RPMI7951 (cell line): ENCODE measurements around the gene ATF4. TPM values are rescaled to one million over a fixed set of nuclear protein-coding genes. Genes with fewer than 3 reads are reported as not detected.
"Not testable (repeated sequence)": the region's sequence is repeated elsewhere in the genome, so short reads cannot be mapped to it uniquely, and the experiment has no call there.

ENCODE experiments used
- DNase-seq: peaks from one replicate; pipeline ENCODE4 v3.0.0-alpha.2; 2012; ENCODE audit warnings: low read depth
- total RNA-seq: library from RNA; depleted of rRNA; stranded (reverse); fragments of >200 nt; shearing (Covaris generic); gene quantifications from 2 replicates; pipeline ENCODE4 v1.2.3, GENCODE V29; 2014

ATF4 gene
- total RNA-seq, 1 experiment from 2014 or later, result 217 TPM

DNA sequence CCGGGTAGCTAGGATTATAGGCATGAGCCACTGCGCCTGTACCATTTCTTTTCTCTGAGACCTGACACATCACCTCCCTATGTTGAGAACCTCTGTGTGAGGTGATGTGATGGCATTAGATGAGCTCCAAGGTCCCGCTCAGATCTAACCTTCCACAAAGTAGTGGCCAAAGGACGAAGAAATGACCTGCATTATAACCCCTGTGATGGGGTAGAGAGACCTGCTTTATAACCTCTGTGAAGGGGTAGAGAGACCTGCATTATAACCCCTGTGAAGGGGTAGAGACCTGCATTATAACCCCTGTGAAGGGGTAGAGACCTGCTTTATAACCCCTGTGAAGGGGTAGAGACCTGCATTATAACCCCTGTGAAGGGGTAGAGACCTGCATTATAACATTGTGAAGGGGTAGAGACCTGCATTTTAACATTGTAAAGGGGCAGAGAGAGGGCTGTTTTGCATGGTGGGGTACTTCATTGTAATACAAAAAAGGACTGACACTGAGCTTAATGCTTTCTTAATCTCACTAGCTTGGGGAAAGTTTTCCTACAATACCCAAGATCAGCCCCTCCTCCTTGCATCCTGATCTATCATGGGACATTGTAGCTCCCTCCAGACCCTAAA is 9.7 kb upstream of the ATF4 start:
- DNase-seq, result no peak

DNA sequence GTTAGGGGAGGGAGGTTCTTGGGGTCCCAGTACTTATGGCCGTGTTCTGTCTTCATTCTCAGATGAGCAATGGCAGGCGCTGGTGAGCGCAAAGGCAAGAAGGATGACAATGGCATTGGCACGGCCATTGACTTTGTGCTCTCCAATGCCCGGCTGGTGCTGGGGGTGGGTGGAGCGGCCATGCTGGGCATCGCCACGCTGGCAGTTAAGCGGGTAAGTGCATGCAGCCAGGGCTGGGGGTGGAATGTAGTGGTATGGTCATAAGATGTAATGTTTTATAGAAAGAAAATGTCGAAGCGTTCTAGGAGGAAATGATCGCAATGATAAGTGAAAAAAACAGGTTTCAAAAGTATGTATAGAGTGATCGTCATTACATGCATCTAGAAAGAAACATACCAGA is 9.1 kb upstream of the ATF4 start:
- no peak for DNase-seq

DNA sequence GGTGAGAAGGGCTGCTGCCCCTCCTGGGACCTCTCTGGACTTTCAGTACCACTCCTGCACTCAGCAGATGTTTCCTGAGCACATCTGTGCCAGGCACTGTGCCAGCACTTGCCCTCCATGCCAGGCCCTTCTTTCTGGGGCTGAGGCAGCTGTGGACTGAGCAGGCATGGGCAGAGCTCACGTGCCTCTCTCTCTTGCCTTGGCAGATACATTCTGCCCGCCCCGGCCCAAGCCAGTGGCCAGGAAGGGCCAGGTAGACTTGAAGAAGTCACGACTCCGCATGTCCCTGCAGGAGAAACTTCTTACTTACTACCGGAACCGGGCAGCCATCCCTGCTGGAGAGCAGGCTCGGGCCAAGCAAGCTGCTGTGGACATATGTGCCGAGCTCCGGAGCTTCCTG is 8.3 kb upstream of the ATF4 start:
- no peak for DNase-seq

DNA sequence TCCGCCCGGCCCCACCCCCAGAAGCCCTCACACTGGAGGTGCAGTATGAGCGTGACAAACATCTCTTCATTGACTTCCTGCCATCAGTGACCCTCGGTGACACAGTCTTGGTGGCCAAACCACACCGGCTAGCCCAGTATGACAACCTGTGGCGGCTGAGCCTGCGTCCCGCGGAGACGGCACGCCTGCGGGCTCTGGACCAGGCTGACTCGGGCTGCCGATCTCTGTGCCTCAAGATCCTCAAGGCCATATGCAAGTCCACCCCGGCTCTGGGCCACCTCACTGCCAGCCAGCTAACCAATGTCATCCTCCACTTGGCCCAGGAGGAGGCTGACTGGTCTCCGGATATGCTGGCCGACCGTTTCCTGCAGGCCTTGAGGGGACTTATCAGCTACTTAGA is 6.6 kb upstream of the ATF4 start:
- DNase-seq, result no peak

DNA sequence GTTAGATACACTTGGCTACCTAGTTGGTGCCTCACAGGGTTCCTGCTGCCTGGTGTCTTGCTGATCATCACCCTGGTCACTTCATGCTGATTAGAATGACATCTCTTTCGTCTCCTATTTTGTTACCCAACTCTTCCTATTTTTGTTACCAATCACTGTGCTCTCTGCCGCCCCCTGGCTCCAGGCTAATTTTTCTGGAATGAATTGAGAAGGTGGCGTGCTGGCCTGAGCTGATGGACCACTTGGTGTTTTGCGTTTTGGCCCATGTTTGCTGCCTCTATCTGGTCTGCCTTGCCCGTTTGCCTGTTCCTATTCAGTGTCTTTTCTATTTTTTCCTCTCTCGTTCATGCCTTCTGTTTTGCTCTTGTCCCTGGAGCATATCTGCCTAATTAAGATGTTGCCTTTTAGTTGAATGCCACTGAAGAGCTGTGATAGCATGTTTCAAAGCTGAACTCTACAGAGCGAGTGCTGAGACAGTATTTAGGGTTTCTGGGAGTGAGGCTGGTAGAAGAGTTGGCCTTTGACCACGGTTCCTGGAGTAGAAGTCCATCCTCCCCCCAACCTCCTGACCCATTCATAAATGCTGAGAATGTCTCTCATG is 5.9 kb upstream of the ATF4 start:
- peak; percentile 29 for DNase-seq

DNA sequence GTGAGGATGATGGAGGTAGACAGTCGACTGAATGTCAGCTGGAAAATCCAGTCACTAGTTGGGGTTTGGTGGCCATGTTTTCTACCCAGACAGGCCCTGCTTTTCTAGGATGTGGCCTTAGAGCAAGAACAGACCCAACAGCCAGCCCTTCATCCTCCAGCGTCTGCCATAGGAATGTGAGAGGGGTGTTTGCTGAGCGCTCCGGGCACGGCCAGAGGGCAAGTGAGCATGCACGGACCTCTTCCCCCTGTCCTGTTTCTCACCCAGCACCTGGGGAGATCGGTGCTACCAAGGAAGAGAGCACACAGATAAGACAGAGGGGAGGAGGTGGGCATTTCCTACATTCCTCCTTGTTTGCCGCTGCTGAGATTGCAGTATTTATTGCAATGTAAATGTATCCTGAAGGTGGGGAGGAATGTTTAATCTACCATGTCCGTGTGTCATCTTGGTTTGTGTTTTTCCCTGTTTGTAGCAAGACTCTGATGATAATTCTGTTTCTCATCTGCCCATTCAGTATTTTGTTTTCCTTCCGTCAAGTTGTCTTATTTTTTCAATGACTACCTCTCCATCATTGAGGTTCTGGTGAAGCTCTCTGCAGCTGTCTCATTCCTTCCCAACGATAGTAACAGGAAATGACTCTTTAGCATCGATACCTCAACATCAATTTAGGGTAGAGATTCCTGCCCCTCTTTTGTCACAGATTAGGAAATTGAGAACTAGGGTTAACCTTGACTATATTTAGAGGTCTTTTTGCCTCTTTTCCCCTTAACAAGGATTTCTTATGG is 4.9 kb upstream of the ATF4 start:
- DNase-seq, result no peak

DNA sequence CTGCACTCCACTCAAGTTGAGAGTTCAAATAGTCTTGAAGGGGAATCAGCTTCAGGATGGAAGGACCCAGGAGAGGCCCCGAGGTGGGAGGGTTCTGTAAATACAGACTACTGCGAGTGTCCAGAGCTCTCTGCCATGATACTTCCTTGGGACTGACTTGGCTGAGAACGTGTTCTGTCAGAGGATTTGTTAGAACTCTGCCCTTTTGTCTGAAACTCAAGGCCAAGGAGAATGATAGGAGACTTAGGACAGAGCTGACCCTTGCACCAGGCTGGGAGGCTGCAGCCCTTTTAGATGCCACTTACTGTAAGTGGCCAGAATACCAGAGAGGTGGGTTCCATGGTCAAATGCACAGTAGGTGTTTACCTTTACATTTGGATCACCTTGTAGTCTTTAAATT is 2.9 kb upstream of the ATF4 start:
- DNase-seq, result no peak

DNA sequence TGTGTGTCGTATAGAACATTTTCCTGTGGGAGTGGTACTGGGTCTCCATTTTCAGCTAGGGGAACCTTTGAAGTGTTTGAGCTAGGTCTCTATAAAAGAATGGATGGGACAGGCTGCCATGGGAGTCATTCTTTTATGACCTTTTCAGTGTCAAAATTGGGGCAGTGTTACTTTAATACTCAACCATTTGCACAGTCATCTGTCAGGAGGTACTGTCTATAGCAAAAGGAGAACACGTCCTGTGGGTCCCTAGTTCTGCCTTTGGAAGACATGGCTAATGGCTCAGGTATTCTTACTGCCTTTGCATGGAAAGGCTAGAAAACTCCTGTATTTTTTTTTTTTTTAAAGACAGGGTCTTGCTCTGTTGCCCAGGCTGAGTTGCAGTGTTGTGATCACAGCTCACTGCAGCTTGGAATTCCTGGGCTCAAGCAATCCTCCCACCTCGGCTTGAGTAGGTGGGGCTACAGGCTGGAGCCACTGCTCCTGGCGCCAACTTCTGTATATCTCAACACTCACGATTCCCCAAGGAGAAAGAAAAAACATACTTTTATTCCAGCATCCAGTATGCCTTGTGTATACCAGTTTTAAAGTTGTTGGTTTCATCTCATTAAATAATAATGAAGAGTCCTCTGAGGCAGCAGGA is 2.1 kb upstream of the ATF4 start:
- DNase-seq, result no peak

DNA sequence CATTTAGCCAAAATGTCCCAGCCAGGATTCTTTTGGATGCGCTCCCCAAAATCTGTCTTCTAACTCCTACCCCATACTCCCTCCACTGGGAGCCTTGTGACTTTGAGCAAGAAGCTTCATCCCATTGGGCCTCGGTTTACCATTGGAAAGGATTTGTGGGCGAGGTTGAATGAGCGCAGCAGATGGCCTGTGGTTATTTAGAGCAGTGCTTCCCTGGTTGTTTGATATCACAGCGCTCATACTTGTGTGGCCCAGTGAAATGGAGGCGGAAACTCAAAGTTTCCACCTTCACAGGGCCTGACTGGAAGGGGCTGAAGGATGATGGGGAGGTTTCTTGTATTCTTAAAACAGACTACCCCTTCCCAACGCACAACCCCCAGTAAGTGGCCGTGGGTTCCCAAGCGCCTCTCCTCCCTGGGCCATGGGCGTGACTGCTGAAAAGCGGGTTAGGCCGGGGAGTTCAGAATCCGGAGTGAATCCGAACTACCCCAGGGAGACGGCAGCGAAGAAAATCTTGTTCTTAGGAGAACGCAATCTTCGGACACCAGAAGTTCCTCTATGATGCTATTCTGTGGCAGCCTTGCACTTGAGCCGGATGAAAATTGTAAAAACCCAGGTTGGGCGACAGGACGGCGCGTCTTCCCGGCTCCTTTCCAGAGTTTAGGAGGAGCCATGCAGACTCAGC is 1.2 kb upstream of the ATF4 start:
- DNase-seq, result peak; percentile 40

DNA sequence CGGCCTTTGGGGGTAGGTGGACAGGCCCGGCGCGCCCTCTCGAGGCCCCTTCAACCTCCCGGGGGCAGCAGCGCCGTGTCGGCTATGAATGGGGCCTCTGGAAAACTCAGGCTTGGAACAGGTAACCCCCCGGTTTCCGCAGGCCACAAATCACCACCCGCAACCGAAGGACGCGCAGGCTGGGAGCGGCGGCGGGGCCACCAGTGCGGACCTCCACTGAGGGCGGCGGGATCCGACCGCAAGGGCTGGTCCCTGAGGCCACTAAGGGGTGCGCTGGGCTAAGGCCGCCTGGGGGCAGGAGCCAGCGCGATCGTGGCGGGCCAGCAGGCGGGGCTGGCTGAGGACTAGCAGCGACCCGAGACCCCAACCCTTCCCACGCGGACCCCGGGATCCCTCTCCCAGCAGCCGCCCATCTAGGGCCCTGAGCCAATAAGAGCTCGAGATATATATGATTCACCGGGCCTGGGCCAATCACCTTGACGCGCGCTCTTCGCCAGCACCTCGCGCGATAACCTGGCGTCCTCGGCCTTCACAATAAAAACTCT is 609 bp upstream of the ATF4 start:
- DNase-seq, result peak; percentile 98

DNA sequence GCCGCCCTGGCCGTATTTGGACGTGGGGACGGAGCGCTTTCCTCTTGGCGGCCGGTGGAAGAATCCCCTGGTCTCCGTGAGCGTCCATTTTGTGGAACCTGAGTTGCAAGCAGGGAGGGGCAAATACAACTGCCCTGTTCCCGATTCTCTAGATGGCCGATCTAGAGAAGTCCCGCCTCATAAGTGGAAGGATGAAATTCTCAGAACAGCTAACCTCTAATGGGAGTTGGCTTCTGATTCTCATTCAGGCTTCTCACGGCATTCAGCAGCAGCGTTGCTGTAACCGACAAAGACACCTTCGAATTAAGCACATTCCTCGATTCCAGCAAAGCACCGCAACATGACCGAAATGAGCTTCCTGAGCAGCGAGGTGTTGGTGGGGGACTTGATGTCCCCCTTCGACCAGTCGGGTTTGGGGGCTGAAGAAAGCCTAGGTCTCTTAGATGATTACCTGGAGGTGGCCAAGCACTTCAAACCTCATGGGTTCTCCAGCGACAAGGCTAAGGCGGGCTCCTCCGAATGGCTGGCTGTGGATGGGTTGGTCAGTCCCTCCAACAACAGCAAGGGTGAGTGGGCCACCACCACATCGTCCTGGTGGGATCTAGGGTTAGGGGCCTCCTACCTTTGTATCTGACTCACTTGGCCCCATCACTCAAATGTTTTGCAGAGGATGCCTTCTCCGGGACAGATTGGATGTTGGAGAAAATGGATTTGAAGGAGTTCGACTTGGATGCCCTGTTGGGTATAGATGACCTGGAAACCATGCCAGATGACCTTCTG is 934 bp downstream of the ATF4 start:
- DNase-seq, result not testable (repeated sequence)

DNA sequence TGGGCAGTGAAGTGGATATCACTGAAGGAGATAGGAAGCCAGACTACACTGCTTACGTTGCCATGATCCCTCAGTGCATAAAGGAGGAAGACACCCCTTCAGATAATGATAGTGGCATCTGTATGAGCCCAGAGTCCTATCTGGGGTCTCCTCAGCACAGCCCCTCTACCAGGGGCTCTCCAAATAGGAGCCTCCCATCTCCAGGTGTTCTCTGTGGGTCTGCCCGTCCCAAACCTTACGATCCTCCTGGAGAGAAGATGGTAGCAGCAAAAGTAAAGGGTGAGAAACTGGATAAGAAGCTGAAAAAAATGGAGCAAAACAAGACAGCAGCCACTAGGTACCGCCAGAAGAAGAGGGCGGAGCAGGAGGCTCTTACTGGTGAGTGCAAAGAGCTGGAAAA is 1.7 kb downstream of the ATF4 start:
- DNase-seq, result not testable (repeated sequence)

DNA sequence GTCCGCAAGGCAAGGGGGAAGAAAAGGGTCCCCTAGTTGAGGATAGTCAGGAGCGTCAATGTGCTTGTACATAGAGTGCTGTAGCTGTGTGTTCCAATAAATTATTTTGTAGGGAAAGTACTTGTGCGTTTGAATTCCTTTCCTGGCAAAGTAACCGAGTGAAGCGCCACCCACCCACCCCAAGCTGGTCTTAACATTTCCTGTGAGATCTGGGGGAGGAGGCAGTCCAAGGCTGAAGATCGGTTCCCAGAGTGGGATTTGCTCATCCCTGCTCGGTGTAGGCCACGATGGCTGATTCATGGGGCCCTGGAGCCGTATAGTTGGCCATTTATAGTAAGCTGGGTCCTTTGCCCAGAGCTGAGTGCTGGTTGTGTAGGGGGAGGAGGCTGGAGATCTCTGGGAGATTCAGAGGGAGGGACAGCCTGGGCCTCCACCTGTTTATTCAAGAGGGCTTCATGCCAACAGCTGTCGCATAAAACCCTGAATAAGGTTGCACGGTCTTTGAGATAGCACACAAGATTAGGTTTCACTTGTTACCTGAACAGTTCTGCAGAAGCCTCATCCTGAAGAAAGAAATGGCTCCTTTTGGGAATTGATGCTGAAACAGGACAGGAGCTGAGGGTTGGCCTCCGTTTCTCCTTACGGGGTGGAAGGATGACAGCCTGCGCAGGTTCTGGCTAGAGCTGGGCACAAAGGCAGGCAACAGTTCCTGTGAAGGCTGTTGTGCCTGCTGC is 2.4 kb downstream of the ATF4 start:
- peak; percentile 56 for DNase-seq

DNA sequence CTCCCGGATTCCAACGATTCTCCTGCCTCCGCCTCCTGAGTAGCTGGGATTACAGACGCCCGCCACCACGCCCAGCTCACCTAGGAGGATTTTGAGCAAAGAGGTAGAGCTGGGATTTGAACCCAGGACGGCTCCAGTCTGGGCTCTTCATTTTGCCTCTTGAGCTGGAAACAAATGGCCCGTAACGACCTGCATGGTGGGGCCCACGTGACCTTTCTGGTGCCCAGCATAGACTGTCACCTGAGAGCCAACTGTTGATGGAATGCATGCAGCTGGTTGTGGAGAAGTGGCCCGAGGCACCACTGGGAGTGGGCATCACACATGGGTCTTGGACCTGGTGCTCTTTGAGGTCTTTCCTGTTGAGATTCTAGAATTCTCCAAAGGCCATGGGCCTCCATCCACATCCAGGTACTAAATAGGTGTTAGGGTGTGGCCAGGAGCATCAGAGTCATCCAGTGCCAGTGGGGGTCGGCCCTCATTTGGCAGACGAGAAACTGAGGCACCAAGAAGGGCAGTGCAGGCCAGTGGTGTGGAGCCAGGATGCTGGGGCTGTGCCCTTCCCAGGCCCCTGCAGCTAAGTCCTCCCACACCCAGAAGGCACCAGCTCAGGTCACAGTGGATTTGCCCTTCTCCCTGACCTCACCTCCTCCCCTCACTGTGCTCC is 3.9 kb downstream of the ATF4 start:
- DNase-seq, result peak; percentile 37

DNA sequence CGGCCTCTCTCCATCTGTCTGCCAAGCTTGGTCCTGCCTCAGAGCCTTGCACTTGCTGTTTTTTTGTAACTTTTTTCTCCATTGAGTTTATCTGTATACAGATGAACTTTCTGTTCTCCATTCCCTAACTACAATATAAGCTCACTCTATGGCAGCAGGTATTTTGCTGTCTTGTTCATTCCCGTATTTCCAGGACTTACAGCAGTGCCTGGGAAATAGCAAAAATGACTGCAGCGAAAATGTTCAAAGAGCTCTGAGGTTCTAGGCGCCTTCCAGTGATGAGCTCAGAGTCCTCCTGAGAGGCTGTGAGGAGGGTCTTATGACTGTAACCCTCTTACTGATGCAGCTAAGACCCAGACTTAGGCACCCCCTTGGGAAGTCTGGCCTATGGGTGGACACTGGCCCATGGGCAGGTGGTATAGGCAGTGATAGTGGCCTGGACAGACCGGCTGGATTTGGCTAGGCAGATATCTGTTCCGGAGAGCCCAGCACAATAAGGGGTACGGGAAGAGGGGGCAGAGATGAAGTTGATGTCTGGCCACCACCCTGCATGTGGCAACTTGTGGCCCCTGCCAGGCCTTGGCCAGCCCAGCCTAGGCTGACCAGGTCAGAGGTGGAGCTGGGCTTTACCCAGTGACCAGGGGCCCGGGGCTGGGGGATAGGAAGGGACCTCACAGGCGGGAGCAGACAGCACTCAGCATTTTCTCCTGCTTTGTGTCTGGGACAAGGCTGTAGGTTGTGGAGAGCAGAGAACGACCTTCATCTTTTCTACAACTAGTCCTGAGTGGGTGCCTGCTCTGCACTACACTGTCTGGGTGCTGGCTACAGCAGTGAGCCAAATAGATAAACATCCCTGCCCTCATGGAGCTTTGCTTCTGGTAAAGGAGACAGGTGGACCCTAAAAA is 4.6 kb downstream of the ATF4 start:
- no peak for DNase-seq

DNA sequence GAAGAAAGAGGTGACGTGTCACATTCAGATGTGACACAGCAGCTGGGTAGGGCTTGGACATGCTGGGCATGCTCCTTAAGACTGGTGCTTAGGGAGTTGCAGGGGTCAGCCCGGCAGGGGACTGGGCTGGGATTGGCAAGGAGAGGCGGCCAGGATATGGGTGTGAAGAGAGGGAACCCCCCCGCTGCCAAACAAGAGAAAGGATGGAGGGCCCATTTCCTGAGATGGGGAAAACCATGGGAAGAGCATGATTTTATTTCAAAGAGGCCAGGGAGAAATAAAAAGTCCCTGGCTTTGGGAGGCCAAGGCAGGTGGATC is 5.3 kb downstream of the ATF4 start:
- no peak for DNase-seq

DNA sequence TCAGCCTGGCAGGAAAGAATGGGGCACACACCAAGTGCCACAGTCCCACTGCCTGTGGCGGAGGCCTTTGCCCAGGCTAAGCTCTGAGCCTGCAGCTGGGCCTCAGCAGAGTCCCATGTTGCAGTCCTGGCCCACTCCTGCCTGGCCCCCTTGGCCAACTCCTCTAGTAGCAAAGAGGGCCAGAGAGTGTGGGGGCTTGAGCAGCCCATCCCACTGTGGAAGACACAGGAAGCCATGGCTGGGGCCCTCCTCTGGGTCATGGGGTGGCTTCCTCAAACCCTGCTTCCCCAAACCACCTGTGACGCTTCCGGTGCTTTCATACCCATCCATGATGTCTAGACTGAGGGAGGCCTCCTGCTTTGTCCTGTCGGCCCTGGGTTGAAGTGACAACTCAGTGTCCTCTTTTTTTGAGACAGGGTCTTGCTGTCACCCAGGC is 6.4 kb downstream of the ATF4 start:
- DNase-seq, result no peak

DNA sequence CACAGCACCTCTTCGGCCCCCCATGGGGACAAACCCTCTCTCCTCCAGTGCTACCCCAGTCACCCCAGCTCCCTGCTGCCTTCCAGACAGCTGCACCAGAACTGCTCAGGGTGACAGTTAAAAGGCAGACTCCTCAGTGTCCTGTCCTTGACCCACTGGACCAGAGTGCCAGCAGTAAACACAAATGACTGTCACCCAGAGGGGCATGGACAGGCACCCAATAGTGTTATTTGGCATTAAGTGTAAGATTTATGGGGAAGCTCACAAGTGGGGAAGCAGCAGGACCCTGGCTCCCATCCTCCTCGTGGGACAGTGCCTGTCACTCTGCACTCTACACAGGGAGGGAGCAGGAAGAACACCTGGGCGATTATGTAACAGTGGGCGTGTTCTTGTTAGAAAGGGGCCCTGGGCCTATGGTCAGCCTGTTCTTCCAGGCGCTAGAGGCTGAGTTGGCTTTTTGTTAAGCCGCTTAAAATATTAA is 7.2 kb downstream of the ATF4 start:
- no peak for DNase-seq
